LNCAP (cell line): Measurements from ENCODE around the gene DDI1.

Experiments
- TF ChIP-seq, protein P1 (sequence below): fragments of 450-650 bp; IDR thresholded peaks from 2 replicates; pipeline ENCODE4 v1.5.1; 2017; ENCODE audit warnings: mild to moderate bottlenecking

Gene DDI1

DNA sequence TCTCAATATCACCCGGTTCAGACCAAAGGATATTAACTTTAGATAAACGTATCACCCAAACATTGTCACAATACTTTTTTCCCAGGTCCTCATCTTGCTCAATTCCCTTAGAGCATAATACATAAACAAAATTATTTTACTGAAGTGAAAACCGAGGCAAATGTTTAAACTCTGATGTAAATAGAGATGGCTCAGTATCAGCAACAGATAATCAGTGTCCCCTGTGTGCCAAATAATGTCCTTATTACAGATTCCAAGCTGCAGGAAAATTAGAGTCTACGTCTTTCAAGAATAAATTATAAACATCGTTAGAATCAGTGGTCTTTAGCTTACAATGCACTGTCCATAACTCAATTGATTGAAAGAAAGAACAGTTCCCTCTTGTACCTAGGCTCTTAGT, 50.2 kb downstream of the DDI1 start:
- TF ChIP-seq, protein P1, sequence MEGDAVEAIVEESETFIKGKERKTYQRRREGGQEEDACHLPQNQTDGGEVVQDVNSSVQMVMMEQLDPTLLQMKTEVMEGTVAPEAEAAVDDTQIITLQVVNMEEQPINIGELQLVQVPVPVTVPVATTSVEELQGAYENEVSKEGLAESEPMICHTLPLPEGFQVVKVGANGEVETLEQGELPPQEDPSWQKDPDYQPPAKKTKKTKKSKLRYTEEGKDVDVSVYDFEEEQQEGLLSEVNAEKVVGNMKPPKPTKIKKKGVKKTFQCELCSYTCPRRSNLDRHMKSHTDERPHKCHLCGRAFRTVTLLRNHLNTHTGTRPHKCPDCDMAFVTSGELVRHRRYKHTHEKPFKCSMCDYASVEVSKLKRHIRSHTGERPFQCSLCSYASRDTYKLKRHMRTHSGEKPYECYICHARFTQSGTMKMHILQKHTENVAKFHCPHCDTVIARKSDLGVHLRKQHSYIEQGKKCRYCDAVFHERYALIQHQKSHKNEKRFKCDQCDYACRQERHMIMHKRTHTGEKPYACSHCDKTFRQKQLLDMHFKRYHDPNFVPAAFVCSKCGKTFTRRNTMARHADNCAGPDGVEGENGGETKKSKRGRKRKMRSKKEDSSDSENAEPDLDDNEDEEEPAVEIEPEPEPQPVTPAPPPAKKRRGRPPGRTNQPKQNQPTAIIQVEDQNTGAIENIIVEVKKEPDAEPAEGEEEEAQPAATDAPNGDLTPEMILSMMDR = no peak
